LNCAP (cell line): ENCODE measurements around the gene TJP3.

Experiments
- CTCF ChIP-seq: fragments of 450-650 bp; IDR thresholded peaks from 2 replicates; pipeline ENCODE4 v1.5.1; 2017; ENCODE audit warnings: mild to moderate bottlenecking

The TJP3 gene

GRCh38 chr19:3695986-3696659 is 12.1 kb upstream of the TJP3 start:
- TF ChIP-seq CTCF, result no peak

- TF ChIP-seq CTCF, result no peak
Measured at GRCh38 chr19:3696660-3696995, 11.6 kb upstream of the TJP3 start.

GRCh38 chr19:3697094-3697493 is 11.1 kb upstream of the TJP3 start:
- no peak for TF ChIP-seq CTCF

GRCh38 chr19:3697671-3698385 is 10.4 kb upstream of the TJP3 start:
- no peak for TF ChIP-seq CTCF

- no peak for TF ChIP-seq CTCF
Measured at GRCh38 chr19:3698386-3698950, 9.7 kb upstream of the TJP3 start.

GRCh38 chr19:3698974-3699740 is 9.0 kb upstream of the TJP3 start:
- no peak for TF ChIP-seq CTCF

- TF ChIP-seq CTCF, result no peak
Measured at GRCh38 chr19:3699741-3700241, 8.4 kb upstream of the TJP3 start.
